HepG2 (cell line): ENCODE data around the gene ADGRG1. TPM values are rescaled to one million over a fixed set of nuclear protein-coding genes. Genes with fewer than 3 reads are reported as not detected.

Experiments used
- AHR ChIP-seq: IDR thresholded peaks from 2 replicates; pipeline ENCODE4 v1.6.1; 2018; ENCODE audit warnings: missing genetic modification reagents, missing compliant biosample characterization
- CCDC6 ChIP-seq: sonication (generic); formaldehyde crosslinking; IDR thresholded peaks from 2 replicates; pipeline ENCODE4 v1.8.1; 2022; ENCODE audit warnings: mild to moderate bottlenecking, missing genetic modification reagents, moderate library complexity
- CHD2 ChIP-seq: IDR thresholded peaks from 2 replicates; pipeline ENCODE4 v1.6.1; 2011; ENCODE audit warnings: low read depth, low read length, improper control_type of control experiment
- CREBL2 ChIP-seq: sonication (generic); formaldehyde crosslinking; IDR thresholded peaks from 2 replicates; pipeline ENCODE4 v1.8.1; 2023; ENCODE audit warnings: missing genetic modification reagents, mild to moderate bottlenecking, borderline replicate concordance
- SKI ChIP-seq: fragments of 450-650 bp; IDR thresholded peaks from one replicate; pipeline ENCODE4 v1.6.1; 2018; ENCODE audit warnings: mild to moderate bottlenecking; ENCODE audit not compliant: partially characterized antibody
- ZBTB34 ChIP-seq: sonication (generic); formaldehyde crosslinking; IDR thresholded peaks from 2 replicates; pipeline ENCODE4 v1.8.0; 2022; ENCODE audit warnings: mild to moderate bottlenecking, missing genetic modification reagents
- ZFAT ChIP-seq: sonication (generic); formaldehyde crosslinking; conservative IDR thresholded peaks from 2 replicates; pipeline ENCODE4 v1.8.1; 2023; ENCODE audit warnings: missing genetic modification reagents, inconsistent platforms
- ZMYM3 ChIP-seq: sonication (generic); formaldehyde crosslinking; IDR thresholded peaks from 2 replicates; pipeline ENCODE4 v1.5.1; 2020; ENCODE audit warnings: mild to moderate bottlenecking, missing genetic modification reagents
- ZNF143 ChIP-seq: sonication (generic); formaldehyde crosslinking; IDR thresholded peaks from 2 replicates; pipeline ENCODE4 v1.4.0; 2020; ENCODE audit warnings: missing genetic modification reagents
- ZNF512 ChIP-seq: sonication (generic); formaldehyde crosslinking; IDR thresholded peaks from 2 replicates; pipeline ENCODE4 v1.4.0; 2020; ENCODE audit warnings: mild to moderate bottlenecking, missing genetic modification reagents
- ZNF709 ChIP-seq: sonication (generic); formaldehyde crosslinking; IDR thresholded peaks from 2 replicates; pipeline ENCODE4 v1.5.0; 2020; ENCODE audit warnings: mild to moderate bottlenecking, missing genetic modification reagents
- ZNF775 ChIP-seq: sonication (generic); formaldehyde crosslinking; IDR thresholded peaks from 2 replicates; pipeline ENCODE4 v1.4.0; 2020; ENCODE audit warnings: missing genetic modification reagents, mild to moderate bottlenecking, moderate library complexity, borderline replicate concordance
- polyA plus RNA-seq, 8 experiments: library from polyadenylated mRNA; depleted of rRNA in 3 of 8; stranded (reverse) in 7 of 8; unstranded in 1 of 8; fragments of >200 nt; fragmentation: Illumina TruSeq in 4 of 8; extraction: Trizol in 4 of 8; gene quantifications; 2 replicates each; pipeline versions ENCODE4 v1.2.1 to v1.2.3, GENCODE V29; 2011 to 2016; ENCODE audit warnings: low read depth in 4 of 8, missing spikeins in 1 of 8, mixed read lengths in 1 of 8; ENCODE audit not compliant: insufficient read depth in 1 of 8
- total RNA-seq, 5 experiments: library from RNA; depleted of rRNA; stranded (reverse); fragments of >200 nt; fragmentation: Illumina TruSeq; extraction: Trizol; gene quantifications; 2 replicates each; pipeline ENCODE4 v1.2.3, GENCODE V29; 2016; ENCODE audit warnings: low read depth in 1 of 5
- TF ChIP-seq, protein P1 (sequence below): sonication (generic); formaldehyde crosslinking; IDR thresholded peaks from 2 replicates; pipeline ENCODE4 v1.4.0; 2020; ENCODE audit warnings: missing genetic modification reagents
- TF ChIP-seq, protein P2 (sequence below): sonication (generic); formaldehyde crosslinking; IDR thresholded peaks from 2 replicates; pipeline ENCODE4 v1.4.0; 2020; ENCODE audit warnings: missing genetic modification reagents
- TF ChIP-seq, protein P3 (sequence below): sonication (generic); formaldehyde crosslinking; IDR thresholded peaks from 2 replicates; pipeline ENCODE4 v1.5.1; 2020; ENCODE audit warnings: mild to moderate bottlenecking, missing genetic modification reagents, moderate library complexity
- TF ChIP-seq, protein P4 (sequence below): sonication (generic); formaldehyde crosslinking; conservative IDR thresholded peaks from 2 replicates; pipeline ENCODE4 v1.8.0; 2022; ENCODE audit warnings: missing genetic modification reagents

ADGRG1 gene
- total and polyA plus RNA-seq, 2 of the 13 experiments (the other 11 are each of a cell fraction or from before 2014, with no cell fraction given) = 2.7 to 5.9 TPM

- TF ChIP-seq, protein P1, sequence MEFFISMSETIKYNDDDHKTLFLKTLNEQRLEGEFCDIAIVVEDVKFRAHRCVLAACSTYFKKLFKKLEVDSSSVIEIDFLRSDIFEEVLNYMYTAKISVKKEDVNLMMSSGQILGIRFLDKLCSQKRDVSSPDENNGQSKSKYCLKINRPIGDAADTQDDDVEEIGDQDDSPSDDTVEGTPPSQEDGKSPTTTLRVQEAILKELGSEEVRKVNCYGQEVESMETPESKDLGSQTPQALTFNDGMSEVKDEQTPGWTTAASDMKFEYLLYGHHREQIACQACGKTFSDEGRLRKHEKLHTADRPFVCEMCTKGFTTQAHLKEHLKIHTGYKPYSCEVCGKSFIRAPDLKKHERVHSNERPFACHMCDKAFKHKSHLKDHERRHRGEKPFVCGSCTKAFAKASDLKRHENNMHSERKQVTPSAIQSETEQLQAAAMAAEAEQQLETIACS (CRISPR knock-in tag) = no peak
- TF ChIP-seq, protein P2, sequence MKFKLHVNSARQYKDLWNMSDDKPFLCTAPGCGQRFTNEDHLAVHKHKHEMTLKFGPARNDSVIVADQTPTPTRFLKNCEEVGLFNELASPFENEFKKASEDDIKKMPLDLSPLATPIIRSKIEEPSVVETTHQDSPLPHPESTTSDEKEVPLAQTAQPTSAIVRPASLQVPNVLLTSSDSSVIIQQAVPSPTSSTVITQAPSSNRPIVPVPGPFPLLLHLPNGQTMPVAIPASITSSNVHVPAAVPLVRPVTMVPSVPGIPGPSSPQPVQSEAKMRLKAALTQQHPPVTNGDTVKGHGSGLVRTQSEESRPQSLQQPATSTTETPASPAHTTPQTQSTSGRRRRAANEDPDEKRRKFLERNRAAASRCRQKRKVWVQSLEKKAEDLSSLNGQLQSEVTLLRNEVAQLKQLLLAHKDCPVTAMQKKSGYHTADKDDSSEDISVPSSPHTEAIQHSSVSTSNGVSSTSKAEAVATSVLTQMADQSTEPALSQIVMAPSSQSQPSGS (CRISPR knock-in tag) = peak; percentile 44; the same call in 1 of the 2 replicates
- peak; percentile 44 for TF ChIP-seq SKI
- TF ChIP-seq, protein P3, sequence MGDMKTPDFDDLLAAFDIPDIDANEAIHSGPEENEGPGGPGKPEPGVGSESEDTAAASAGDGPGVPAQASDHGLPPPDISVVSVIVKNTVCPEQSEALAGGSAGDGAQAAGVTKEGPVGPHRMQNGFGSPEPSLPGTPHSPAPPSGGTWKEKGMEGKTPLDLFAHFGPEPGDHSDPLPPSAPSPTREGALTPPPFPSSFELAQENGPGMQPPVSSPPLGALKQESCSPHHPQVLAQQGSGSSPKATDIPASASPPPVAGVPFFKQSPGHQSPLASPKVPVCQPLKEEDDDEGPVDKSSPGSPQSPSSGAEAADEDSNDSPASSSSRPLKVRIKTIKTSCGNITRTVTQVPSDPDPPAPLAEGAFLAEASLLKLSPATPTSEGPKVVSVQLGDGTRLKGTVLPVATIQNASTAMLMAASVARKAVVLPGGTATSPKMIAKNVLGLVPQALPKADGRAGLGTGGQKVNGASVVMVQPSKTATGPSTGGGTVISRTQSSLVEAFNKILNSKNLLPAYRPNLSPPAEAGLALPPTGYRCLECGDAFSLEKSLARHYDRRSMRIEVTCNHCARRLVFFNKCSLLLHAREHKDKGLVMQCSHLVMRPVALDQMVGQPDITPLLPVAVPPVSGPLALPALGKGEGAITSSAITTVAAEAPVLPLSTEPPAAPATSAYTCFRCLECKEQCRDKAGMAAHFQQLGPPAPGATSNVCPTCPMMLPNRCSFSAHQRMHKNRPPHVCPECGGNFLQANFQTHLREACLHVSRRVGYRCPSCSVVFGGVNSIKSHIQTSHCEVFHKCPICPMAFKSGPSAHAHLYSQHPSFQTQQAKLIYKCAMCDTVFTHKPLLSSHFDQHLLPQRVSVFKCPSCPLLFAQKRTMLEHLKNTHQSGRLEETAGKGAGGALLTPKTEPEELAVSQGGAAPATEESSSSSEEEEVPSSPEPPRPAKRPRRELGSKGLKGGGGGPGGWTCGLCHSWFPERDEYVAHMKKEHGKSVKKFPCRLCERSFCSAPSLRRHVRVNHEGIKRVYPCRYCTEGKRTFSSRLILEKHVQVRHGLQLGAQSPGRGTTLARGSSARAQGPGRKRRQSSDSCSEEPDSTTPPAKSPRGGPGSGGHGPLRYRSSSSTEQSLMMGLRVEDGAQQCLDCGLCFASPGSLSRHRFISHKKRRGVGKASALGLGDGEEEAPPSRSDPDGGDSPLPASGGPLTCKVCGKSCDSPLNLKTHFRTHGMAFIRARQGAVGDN (CRISPR knock-in tag) = peak; percentile 68
- no peak for TF ChIP-seq ZBTB34 (CRISPR knock-in tag)
- TF ChIP-seq ZNF512 (CRISPR knock-in tag) = no peak
- TF ChIP-seq CHD2 = peak; percentile 88
- no peak for TF ChIP-seq AHR (CRISPR knock-in tag)
- TF ChIP-seq ZNF143 (CRISPR knock-in tag) = no peak
- TF ChIP-seq CCDC6 = no peak
- TF ChIP-seq ZNF709 (CRISPR knock-in tag) = no peak
- TF ChIP-seq, protein P4, sequence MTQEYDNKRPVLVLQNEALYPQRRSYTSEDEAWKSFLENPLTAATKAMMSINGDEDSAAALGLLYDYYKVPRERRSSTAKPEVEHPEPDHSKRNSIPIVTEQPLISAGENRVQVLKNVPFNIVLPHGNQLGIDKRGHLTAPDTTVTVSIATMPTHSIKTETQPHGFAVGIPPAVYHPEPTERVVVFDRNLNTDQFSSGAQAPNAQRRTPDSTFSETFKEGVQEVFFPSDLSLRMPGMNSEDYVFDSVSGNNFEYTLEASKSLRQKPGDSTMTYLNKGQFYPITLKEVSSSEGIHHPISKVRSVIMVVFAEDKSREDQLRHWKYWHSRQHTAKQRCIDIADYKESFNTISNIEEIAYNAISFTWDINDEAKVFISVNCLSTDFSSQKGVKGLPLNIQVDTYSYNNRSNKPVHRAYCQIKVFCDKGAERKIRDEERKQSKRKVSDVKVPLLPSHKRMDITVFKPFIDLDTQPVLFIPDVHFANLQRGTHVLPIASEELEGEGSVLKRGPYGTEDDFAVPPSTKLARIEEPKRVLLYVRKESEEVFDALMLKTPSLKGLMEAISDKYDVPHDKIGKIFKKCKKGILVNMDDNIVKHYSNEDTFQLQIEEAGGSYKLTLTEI (CRISPR knock-in tag) = no peak
- peak; percentile 98 for TF ChIP-seq ZMYM3 (CRISPR knock-in tag)
- TF ChIP-seq ZNF775 (CRISPR knock-in tag) = no peak
- 0 out of 2 replicates have a peak, but pooled peaks have one; percentile 42 for TF ChIP-seq CREBL2 (CRISPR knock-in tag)
- no peak for TF ChIP-seq ZFAT (CRISPR knock-in tag)
These were observed 5.0 kb upstream of the ADGRG1 start (continued) for GRCh38 chr16:57623251-57624043.
